Suprapubic skin (tissue), 4 donors: Measurements from ENCODE around the gene ZFYVE28. TPM values are rescaled to one million over a fixed set of nuclear protein-coding genes. Genes with fewer than 3 reads are reported as not detected.

Experiments used
- DNase-seq, 2 donors: peaks; one replicate each; pipeline ENCODE4 v3.0.0-alpha.2; 2019; ENCODE audit warnings: low spot score in 2 of 2
- H3K27ac ChIP-seq: fragments of 200-600 bp; sonication (generic); one replicate; pipeline ENCODE4 v1.5.1; 2019
- H3K27me3 ChIP-seq: fragments of 200-600 bp; sonication (generic); one replicate; pipeline ENCODE4 v1.5.1; 2019
- H3K36me3 ChIP-seq: fragments of 200-600 bp; sonication (generic); one replicate; pipeline ENCODE4 v1.5.1; 2019
- H3K4me1 ChIP-seq: fragments of 200-600 bp; sonication (generic); one replicate; pipeline ENCODE4 v1.5.1; 2019
- H3K4me3 ChIP-seq: fragments of 200-600 bp; sonication (generic); one replicate; pipeline ENCODE4 v1.5.1; 2019; ENCODE audit warnings: mild to moderate bottlenecking
- H3K9me3 ChIP-seq: fragments of 200-600 bp; sonication (generic); one replicate; pipeline ENCODE4 v1.5.1; 2019
- CTCF ChIP-seq, 2 donors: fragments of 200-600 bp in 1 of 2; fragments of 450-650 bp in 1 of 2; sonication (generic) in 1 of 2; IDR thresholded peaks; one replicate each; pipeline ENCODE4 v1.5.1; 2016 to 2019; ENCODE audit warnings: antibody characterized with exemption in 2 of 2, mild to moderate bottlenecking in 1 of 2, moderate library complexity in 1 of 2
- EP300 ChIP-seq: sonication (generic); formaldehyde crosslinking; IDR thresholded peaks from one replicate; pipeline ENCODE4 v1.6.1; 2017; ENCODE audit warnings: antibody characterized with exemption
- POLR2A ChIP-seq, 2 donors: fragments of 450-650 bp; IDR thresholded peaks; one replicate each; pipeline ENCODE4 v1.6.1; 2017; ENCODE audit warnings: antibody characterized with exemption in 2 of 2, mild to moderate bottlenecking in 2 of 2, moderate library complexity in 2 of 2
- POLR2AphosphoS5 ChIP-seq, 3 donors: sonication (generic); formaldehyde crosslinking; IDR thresholded peaks; one replicate each; pipeline ENCODE4 v1.6.1; 2017; ENCODE audit warnings: antibody characterized with exemption in 3 of 3
- WGBS: methylation state at CpG from one replicate; pipeline ENCODE4 v1.1.5; 2018; 5-methylcytosine and 5-hydroxymethylcytosine counted together
- total RNA-seq, 4 donors: library from RNA; depleted of rRNA; stranded (reverse); fragments of >200 nt; gene quantifications; one replicate each; pipeline ENCODE4 v1.1.0, GENCODE V29; 2016

Gene ZFYVE28
- total RNA-seq, 4 donors from 2014 or later: 7.6 to 21.3 (median 9.9) TPM

- Histone ChIP-seq H3K4me1 (no peaks in the 10 kb centered on the region), H3K4me3 (no peak overlapping the region), H3K27ac (no peak overlapping the region), H3K9me3 (no peaks in the 10 kb centered on the region), H3K27me3 (no peaks in the 10 kb centered on the region), H3K36me3 (no peaks in the 10 kb centered on the region)
- DNase-seq: no peak
- TF ChIP-seq CTCF (IDR thresholded peaks at IDR 0.05): no peak
- no peak for TF ChIP-seq EP300
- TF ChIP-seq POLR2A (IDR thresholded peaks at IDR 0.05): no peak
- TF ChIP-seq POLR2AphosphoS5 (IDR thresholded peaks at IDR 0.05): no peak
- WGBS: 75% methylated on average over 3 of the region's 3 CpGs
Measured at GRCh38 chr4:2348786-2349185, 69.7 kb downstream of the ZFYVE28 start.

- Histone ChIP-seq H3K36me3 (no peaks in the 10 kb centered on the region), H3K27ac (no peak overlapping the region), H3K27me3 (no peaks in the 10 kb centered on the region), H3K4me1 (no peaks in the 10 kb centered on the region), H3K9me3 (no peaks in the 10 kb centered on the region), H3K4me3 (no peak overlapping the region)
- no peak for DNase-seq
- TF ChIP-seq CTCF (IDR thresholded peaks at IDR 0.05) (no peak), EP300 (no peak), POLR2AphosphoS5 (IDR thresholded peaks at IDR 0.05) (no peak), POLR2A (IDR thresholded peaks at IDR 0.05) (no peak)
- WGBS: 93% methylated on average over 4 of the region's 4 CpGs
Measured at GRCh38 chr4:2347190-2347589, 71.3 kb downstream of the ZFYVE28 start.

- Histone ChIP-seq H3K36me3 (no peaks in the 10 kb centered on the region), H3K27ac (no peak overlapping the region), H3K4me1 (no peaks in the 10 kb centered on the region), H3K27me3 (no peaks in the 10 kb centered on the region), H3K4me3 (no peak overlapping the region), H3K9me3 (no peaks in the 10 kb centered on the region)
- peak; percentile 13 to 38 for DNase-seq
- no peak for TF ChIP-seq POLR2A (IDR thresholded peaks at IDR 0.05)
- TF ChIP-seq POLR2AphosphoS5 (IDR thresholded peaks at IDR 0.05): no peak
- 94% methylated on average over 1 of the region's 2 CpGs for WGBS
Measured at GRCh38 chr4:2343476-2343875, 75.0 kb downstream of the ZFYVE28 start.

GRCh38 chr4:2341911-2342652 is 76.4 kb downstream of the ZFYVE28 start:
- WGBS: 88% methylated on average over 10 of the region's 16 CpGs
- DNase-seq: peak; percentile 18 to 23
- TF ChIP-seq CTCF (IDR thresholded peaks at IDR 0.05) (no peak), POLR2A (IDR thresholded peaks at IDR 0.05) (no peak), EP300 (no peak), POLR2AphosphoS5 (IDR thresholded peaks at IDR 0.05) (no peak)

GRCh38 chr4:2341261-2341841 is 77.1 kb downstream of the ZFYVE28 start:
- DNase-seq: peak; percentile 55 to 76
- whole genome bisulfite sequencing: 97% methylated on average over 15 of the region's 28 CpGs

More at GRCh38 chr4:2341911-2342652, 76.4 kb downstream of the ZFYVE28 start:
- no peaks in the 10 kb centered on the region for H3K27me3 ChIP-seq
- no peak overlapping the region for H3K27ac ChIP-seq
- peaks cover 6% of the 10 kb centered on the region for H3K36me3 ChIP-seq
- H3K4me1 ChIP-seq: no peaks in the 10 kb centered on the region
- H3K4me3 ChIP-seq: no peak overlapping the region
- H3K9me3 ChIP-seq: no peaks in the 10 kb centered on the region

More at GRCh38 chr4:2341261-2341841, 77.1 kb downstream of the ZFYVE28 start:
- TF ChIP-seq POLR2A (IDR thresholded peaks at IDR 0.05) (no peak), CTCF (IDR thresholded peaks at IDR 0.05) (no peak), EP300 (no peak), POLR2AphosphoS5 (IDR thresholded peaks at IDR 0.05) (no peak)
- Histone ChIP-seq H3K4me1 (no peaks in the 10 kb centered on the region), H3K27me3 (no peaks in the 10 kb centered on the region), H3K27ac (no peak overlapping the region), H3K9me3 (no peaks in the 10 kb centered on the region), H3K36me3 (peaks cover 6% of the 10 kb centered on the region), H3K4me3 (no peak overlapping the region)
